GM19467 (cell line): ENCODE data around the gene ZNF274.
"Not testable (repeated sequence)": the region's sequence is repeated elsewhere in the genome, so short reads cannot be mapped to it uniquely, and the experiment has no call there.

Experiments
- ATAC-seq: cut with Tn5 transposase; IDR thresholded peaks from one replicate; pipeline ENCODE4 v1.9.1; 2021; ENCODE audit warnings: mild to moderate bottlenecking, moderate library complexity; ENCODE audit not compliant: unreplicated experiment

ZNF274 gene

DNA sequence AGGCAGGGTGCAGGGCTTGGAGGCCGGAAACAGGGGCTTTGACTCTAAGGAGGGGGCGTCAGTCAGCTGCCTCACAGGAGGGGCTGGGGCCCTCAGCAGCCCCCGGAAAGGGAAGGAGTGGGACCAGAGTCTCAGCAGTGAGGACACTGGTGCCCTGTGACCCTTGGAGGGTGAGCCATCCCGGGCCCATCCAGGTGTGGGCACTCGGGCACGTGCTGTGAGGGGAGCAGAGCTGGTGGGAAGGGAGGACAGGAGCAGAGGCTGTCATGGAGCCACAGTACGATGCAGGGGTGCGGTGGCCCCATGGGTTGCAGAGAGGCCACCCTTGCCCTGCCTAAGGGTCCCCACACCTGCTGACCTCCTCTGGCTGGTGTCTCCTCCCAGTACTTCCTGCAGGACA lies 26.7 kb downstream of the ZNF274 start:
- no peak for ATAC-seq

DNA sequence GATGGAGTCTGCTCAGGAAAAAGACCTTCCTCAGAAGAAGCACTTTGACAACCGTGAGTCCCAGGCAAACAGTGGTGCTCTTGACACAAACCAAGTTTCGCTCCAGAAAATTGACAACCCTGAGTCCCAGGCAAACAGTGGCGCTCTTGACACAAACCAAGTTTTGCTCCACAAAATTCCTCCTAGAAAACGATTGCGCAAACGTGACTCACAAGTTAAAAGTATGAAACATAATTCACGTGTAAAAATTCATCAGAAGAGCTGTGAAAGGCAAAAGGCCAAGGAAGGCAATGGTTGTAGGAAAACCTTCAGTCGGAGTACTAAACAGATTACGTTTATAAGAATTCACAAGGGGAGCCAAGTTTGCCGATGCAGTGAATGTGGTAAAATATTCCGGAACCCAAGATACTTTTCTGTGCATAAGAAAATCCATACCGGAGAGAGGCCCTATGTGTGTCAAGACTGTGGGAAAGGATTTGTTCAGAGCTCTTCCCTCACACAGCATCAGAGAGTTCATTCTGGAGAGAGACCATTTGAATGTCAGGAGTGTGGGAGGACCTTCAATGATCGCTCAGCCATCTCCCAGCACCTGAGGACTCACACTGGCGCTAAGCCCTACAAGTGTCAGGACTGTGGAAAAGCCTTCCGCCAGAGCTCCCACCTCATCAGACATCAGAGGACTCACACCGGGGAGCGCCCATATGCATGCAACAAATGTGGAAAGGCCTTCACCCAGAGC lies 29.6 kb downstream of the ZNF274 start:
- no peak for ATAC-seq

DNA sequence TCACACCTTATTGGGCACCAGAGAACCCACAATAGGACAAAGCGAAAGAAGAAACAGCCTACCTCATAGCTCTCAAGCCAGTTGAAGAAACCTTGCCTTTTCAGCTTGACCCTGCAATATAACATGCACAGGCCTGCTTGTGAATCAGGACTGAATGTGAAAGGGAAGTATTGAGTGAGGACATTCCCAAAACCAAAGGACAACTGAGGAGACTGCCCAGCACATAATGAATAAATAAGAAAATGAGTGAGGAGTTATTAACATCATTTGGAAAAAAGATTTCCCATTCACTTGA lies 30.2 kb downstream of the ZNF274 start:
- ATAC-seq, result no peak

DNA sequence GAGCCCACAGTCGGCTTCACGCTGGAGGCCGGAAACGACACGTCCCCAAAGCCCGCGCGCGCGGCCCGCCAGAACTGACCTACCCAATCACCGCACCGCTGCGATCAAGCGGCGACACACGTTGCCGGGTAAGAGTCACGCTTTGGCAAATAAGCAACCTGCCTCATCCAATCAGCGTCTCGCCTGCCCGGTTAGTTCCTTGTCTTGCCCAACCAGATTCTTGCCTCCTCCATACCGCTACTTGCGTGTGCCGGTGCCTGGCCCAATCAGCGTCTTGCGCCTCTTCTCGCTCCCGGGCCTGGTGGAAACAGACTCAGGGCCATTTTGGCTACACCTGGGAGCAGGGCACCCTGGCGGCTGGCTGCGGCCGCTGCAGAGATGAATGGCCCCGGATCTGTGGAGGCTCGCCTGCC lies 34.2 kb downstream of the ZNF274 start:
- no peak for ATAC-seq

DNA sequence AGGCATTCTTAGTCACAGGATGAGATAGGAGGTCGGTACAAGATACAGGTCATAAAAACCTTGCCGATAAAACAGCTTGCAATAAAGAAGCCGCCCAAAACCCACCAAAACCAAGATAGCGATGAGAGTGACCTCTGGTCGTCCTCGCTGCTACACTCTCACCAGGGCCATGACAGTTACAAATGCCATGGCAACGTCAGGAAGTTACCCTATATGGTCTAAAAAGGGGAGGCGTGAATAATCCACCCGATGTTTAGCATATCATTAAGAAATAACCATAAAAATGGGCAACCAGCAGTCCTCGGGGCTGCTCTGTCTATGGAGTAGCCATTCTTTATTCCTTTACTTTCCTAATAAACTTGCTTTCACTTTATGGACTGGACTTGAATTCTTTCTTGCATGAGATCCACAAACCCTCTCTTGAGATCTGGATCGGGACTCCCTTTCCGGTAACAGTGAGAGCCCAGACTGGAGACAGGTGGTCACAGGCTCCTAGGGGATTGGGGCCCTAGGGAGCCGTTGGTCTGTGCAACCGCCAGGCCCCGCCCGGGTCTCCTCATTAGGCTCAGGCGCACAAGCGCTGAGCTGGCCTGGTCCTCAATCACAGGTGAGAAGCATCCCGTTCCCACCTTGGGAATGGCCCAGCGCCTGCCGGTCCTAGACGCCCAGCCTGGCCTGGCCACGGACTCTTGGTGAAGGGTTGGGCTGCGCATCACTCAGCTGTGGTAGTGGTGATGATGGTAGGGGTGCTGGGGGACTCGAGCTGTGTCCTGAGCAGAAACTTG lies 34.9 kb downstream of the ZNF274 start:
- ATAC-seq, result no peak

DNA sequence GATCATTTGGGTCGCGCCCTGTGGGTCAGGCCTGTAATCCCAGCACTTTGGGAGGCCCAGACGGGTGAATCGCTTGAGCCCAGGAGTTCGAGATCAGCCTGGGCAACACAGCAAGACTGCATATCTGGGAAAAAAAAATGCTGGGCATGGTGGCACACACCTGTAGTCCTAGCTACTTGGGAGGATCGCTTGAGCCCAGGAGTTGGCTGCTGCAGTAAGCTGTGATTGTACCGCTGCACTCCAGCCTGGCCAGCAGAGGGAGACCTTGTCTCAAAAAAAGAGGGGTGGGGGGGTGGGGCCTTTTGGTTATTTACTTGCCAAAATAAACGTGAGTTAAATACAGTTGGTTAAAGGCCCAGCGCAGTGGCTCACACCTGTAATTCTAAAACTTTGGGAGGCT lies 36.0 kb downstream of the ZNF274 start:
- ATAC-seq, result no peak

DNA sequence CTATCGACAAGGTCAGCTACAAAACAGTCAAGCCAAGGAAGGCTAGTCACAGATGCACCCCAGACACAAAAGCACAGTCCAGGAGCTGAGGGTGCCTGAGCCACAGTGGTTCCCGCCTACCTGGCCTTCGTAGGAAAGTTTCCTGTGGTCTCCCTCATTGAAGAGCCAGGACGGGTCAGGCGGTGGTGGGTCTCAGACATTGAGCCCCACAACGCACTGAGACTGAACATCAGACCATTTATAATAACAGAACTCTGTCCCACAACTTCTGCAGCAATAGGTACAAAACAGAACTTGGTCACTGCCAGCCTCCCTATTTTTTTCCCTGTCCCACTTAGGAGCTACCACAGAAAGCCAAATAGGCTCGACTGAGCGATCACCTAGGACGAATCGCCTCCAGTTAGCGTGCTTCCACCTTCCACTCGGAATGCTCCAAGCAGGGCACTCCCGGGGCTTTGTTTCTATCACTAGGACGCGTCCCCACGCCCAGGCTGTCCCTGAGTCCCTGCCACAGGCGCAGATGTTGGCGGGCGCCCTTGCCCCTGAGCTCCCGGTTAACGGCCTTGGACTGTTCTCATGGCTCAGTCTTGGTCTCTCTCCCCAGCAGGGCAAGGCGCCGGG lies 45.2 kb downstream of the ZNF274 start:
- peak; percentile 9 for ATAC-seq

DNA sequence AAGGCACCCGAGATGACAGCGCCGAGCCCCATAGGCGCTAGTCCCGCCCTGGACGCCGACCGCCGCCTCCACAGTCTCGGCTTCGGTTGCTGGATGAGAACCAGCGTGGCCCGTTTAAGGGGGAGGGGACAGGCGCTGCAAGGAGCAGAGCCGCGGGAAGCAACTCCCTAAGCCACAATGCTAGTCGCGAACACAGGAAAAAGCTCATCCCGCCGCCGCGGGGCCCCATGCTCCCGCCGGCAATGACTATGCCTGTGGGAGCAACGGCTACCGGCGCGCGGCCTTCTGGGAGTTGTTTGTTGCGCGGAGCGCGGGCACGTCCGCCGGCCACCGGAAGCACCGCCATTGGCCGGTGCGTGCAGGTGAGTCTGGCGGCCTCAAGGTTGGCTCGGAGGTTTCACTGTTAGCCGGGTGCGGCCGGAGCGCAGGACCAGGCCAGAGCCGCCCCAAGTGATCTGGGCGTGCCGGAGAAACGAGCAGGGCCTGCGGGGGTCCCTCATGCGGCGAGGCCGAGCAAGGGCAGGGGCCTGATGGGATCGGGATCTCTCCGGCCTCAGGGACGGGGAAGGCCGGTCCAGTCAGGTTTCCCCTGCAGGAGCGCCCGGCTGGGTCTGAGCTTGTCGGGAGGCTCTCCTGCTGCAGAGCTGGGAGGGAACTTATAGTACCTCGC lies 45.9 kb downstream of the ZNF274 start, which contains the start of gene ZNF544:
Gene ZNF544 (plus strand): TSS at position 330 of the 670 bp plus-strand sequence. CDS start 15,110 bp downstream, outside the sequence.
- peak; percentile 89 for ATAC-seq

DNA sequence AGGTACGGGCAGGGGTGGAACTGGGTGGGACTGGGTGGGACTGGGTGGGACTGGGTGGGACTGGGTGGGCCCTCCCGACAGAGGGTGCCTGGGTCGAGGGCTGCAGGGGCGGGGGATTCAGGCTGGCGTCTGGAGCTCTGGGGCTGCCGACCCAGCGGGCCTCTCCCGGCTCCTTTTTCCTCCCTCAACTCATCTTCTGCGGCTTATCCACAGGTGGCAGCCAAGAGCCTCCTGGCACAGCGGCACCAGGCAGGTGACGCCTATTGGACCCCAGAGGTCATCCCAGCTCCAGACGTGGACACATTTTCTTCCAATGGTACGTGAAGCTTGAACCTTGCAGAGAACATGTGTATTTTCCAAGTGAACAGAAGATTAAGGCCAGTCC lies 46.4 kb downstream of the ZNF274 start:
- ATAC-seq, result no peak

DNA sequence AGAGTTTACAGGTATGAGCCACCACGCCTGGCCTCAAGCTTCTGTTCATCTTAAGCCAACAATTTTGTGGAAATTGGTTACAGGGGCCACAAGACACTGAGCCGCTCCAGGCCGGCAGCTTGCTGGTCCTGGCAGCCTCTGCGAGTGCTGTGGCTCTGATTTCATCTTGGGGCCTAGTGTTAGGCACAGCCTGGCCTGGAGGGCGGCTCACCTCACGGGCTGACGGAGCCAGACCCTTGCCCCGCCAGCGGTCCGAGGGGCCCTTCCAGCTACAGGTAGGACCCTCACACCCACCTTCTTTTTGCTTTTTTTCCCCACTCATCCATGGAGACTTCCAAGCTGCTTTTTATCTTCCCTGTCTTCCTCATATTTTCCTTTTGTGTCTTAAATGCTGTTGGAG lies 54.5 kb downstream of the ZNF274 start:
- ATAC-seq, result no peak

DNA sequence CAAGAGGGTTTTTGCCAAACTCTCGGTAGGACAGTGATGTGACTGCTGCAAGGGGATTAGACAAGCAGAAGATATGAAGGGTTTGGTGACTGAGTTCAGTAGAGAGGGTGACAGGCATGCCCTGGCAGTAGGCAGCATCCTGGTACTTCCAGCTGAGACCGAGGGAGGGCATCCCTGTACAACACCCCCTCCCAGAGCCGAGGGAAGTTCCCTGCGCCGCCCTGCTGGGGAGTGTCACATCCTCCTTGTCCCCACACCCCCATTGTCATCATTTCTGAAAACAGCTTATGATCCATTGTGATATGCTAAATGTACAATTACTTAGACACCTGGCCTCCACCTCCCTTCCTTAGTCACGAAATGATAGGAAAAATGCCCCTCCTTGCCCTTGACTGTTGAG lies 60.5 kb downstream of the ZNF274 start:
- no peak for ATAC-seq

DNA sequence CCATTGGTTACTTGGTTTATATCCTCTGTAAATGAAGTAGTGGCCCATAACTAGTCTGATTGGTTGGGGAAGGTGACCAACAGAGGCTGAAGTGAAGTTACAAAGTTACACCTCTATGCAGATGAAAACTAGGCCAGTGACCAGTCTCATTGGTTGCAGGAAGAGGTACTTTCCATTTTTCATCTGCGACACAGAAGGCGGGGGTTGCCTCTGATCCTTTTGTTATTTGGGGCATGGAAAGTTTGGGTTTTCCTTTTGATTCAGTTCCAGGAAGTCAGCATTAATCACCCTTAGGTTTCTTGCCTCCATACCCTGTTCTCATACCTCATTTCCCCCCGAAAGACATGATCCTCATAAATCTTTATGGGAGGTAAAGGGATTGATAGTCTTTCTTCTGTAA lies 66.0 kb downstream of the ZNF274 start:
- no peak for ATAC-seq

DNA sequence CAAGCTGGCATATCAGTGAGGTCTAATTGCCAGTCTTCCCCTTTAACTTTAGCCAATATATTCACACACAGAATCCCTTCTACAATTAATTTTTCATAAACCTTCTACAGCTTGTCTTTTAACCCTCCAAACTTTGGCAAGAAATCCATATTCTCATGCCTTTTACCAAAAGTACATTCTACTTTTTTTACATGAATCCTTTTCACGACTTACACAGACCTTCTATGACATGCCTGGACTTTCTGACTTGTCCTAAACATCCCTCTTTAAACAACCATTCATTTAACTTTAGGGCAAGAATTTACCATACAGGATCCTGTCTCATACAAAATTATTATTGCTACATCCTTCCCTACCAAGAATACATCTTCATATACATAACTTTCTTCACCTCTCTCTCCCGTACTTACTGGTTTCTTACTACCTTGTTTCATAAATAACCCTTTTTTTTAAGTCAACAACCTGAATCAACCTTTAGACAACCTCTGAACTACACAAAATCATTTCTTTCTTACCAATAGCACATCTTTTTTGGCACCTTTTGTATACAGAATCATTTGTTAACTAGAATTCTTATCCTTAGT lies 69.3 kb downstream of the ZNF274 start:
- ATAC-seq, result no peak

DNA sequence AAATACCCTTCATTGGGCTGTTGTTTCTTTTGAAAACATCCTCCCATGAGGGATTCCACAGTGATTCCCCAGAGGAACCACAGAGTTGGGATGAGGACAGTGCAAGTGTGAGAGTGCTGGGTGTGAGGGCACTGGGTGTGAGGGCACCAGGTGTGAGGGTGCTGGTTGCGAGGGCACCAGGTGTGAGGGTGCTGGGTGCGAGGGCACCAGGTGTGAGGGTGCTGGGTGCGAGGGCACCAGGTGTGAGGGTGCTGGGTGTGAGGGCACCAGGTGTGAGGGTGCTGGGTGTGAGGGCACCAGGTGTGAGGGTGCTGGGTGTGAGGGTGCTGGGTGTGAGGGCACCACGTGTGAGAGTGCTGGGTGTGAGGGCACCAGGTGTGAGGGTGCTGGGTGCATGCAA lies 75.4 kb downstream of the ZNF274 start:
- not testable (repeated sequence) for ATAC-seq

DNA sequence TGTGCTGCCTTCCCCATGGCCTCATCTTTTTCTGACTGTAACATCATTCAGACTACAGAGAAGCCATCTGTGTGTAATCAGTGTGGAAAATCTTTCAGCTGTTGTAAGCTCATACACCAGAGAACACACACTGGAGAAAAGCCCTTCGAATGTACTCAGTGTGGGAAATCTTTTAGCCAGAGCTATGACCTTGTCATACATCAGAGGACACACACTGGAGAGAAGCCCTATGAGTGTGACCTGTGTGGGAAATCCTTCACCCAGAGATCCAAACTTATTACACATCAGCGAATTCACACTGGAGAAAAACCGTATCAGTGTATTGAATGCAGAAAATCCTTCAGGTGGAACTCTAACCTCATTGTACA lies 78.7 kb downstream of the ZNF274 start:
- ATAC-seq, result no peak

DNA sequence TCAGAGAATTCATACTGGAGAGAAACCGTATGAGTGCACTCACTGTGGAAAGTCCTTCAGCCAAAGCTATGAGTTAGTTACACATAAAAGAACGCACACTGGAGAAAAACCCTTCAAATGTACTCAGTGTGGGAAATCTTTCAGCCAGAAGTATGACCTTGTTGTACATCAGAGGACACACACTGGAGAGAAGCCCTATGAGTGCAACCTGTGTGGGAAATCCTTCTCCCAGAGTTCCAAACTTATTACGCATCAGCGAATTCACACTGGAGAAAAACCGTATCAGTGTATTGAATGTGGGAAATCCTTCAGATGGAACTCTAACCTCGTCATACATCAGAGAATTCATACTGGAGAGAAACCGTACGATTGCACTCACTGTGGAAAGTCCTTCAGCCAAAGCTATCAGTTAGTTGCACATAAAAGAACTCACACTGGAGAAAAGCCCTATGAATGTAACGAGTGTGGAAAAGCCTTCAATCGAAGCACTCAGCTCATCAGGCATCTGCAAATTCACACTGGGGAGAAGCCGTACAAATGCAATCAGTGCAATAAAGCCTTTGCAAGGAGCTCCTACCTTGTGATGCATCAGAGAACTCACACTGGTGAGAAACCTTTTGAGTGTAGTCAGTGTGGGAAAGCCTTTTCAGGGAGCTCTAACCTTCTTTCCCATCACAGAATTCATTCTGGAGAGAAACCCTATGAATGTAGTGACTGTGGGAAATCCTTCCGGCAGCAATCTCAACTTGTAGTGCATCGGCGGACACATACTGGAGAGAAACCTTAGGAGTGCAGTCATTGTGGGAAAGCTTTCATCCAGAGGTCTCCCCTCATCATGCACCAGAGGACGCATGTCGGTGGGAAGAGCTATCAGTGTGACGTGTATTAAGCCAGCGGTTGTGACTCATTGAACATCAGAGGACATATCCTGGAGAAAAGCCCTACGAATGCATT lies 79.4 kb downstream of the ZNF274 start:
- ATAC-seq, result no peak

DNA sequence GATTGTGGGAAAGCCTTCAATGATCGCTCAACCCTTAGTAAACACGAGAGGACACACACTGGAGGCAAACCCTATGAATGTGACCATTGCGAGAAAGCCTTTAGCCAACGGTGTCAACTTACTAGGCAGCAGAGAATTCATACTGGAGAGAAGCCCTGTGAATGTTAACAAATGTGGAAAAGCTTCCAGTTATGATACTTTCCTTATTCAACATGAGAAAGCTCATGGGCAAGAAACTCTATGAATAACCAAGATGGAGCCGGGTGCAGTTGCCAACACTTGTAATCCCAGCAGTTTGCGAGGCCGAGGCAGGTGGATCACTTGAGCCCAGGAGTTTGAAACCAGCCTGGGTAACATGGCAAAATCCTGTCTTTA lies 80.0 kb downstream of the ZNF274 start:
- ATAC-seq, result no peak
